Stimulated activated CD4-positive, alpha-beta T cell treated with anti-CD3 and anti-CD28 coated beads, TNF-alpha, amount 100 ng/mL, for 1 hour (primary cell): ENCODE data around the gene CLIC4.
"Not testable (repeated sequence)": the region's sequence is repeated elsewhere in the genome, so short reads cannot be mapped to it uniquely, and the experiment has no call there.

ENCODE experiments used
- DNase-seq, 3 donors: peaks; one replicate each; pipeline ENCODE4 v3.0.0-alpha.2; 2020; ENCODE audit warnings: low read depth in 3 of 3, low spot score in 1 of 3

CLIC4 gene

GRCh38 chr1:24806588-24806987 is 61.3 kb downstream of the CLIC4 start:
- DNase-seq, result no peak

- DNase-seq, result not testable (repeated sequence)
Observed at GRCh38 chr1:24811494-24811893, 66.2 kb downstream of the CLIC4 start.

DNA sequence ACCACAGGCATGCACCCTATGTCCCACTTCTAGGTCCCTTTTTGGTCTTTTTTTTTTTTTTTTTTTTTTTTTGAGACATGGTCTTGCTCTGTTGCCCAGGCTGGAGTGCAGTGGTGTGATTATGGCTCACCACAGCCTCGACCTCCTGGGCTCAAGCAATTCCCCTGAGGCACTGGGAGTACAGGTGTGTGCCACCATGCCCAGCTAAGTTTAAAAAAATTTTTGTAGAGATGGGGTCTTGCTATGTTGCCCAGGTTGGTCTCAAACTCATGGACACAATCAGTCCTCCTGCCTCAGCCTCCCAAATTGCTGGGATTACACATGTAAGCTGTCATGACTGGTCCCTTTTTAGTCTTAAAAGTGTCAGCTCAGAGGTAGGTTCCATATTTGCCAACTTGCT is 75.0 kb downstream of the CLIC4 start:
- not testable (repeated sequence) for DNase-seq

GRCh38 chr1:24822887-24823286 is 77.6 kb downstream of the CLIC4 start:
- DNase-seq, result no peak

DNA sequence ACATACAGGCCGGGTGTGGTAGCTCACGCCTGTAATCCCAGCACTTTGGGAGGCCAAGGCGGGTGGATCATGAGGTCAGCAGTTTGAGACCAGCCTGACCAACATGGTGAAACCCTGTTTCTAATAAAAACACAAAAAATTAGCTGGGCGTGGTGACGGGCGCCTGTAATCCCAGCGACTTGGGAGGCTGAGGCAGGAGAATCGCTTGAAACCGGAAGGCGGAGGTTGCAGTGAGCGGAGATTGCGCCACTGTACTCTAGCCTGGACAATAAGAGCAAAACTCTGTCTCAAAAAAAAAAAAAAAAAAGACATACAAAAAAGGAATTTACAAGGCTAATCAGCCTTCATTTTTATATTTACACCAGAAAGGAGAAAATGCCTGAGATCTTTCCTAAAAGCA is 78.2 kb downstream of the CLIC4 start:
- DNase-seq, result not testable (repeated sequence)

- DNase-seq, result no peak
Observed at GRCh38 chr1:24825174-24825573, 79.9 kb downstream of the CLIC4 start.

- no peak for DNase-seq
Observed at GRCh38 chr1:24826510-24826909, 81.3 kb downstream of the CLIC4 start.

DNA sequence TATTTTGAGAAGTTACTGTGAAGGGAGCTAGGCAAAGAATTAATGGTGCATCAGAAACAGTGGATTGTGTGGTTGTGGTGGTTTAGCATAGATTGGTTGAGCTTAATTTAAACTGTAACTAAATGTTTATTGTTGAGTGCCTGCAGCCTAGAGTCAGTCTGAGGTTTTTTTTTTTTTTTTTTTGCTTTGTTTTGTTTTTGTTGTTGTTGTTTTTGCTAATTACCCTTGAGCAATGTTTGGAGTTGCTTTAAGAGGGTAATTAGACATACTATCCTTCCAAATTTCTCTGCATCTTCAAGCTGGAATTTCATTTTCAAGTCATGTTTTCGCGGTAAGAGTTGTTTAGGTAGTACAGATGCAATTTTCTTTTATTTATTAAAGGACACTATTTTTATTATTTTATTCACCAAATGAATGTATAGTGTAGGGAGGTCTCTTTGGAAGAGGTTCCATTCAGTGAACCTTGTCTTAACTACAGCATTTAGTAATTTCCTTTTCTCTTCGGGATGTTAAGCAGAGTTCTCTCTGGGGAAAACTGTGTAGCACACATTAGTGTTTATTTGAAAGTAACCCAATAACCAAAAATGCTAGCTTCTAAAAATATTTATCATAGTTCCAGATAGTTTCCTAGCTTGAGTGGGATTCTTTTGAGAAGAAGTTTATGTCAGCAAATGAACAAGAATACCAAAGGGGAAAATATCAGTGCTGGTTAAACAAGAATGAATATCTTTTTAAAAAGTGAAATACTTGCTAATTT is 82.3 kb downstream of the CLIC4 start:
- no peak for DNase-seq

DNA sequence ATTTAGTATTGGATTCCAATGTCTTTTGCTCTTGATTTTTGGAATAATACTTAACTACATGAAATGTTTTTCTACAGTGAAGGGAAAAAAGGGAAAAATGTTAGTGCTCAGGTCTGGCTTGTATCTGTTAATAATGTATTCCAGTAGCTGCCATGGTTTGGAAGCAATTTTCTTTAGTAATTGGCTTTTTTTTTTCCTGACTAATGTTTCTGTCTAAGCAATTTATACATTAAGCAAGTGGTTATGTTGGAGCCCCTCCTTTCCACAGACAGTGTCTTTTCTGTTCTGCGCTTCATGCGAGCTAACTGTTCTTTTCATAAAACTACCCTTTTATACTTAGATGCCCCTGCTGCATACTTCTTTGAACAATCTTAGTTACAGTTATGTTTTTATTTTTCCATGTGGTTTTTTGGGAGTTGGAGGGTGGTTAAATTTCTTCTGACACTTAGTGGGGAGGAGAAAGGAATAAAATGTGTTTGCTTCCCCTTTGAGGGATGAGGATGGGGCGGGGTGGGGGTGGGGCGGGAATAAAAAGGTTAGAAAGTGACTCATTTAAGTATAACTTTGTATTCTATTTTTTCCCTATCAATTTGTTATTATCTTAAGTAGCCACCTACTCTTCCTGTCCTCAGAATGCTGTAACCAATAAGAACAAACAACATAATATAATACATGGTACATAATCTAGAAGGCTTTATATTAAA is 83.1 kb downstream of the CLIC4 start:
- DNase-seq, result no peak

DNA sequence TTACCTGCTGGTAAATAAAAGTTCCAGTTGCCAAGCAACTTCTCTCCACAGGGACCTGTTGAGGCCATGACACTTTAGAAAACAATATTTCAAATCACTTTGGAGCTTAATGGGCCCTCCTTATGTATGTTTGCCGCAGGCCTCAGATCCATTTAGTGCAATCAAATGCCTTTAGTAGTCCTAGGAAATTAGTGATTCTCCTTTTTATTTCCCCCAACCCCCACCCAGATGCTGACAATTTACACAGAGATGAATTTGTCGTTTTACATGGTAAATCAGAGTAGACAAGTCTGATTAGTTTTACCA is 83.6 kb downstream of the CLIC4 start:
- no peak for DNase-seq

DNA sequence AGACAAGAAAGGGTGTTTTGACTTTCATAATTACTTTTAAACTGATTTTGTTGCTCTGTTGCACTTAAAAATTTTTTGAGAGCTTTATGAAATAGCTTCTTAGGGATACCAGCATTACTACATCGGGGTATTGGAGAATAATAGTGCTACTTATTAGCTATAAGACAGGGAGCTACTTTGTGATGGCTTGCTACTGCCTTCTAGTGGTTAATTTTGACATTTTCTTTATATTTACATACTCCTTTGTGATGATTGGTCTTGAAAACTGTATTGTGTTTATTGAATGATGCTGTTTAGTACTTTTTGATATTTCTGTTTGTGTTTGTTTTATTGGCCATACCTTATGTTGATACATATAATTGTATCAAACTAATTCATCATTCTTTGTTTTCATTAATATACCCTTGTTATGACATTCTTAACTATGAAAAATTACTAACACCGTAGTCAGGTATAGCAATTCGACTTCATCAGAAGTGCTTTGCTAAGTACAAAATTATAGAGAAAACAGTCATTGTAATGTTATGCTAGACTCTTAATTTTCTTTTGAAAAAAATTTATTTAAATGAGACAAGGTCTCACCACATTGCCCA is 85.5 kb downstream of the CLIC4 start:
- no peak for DNase-seq

GRCh38 chr1:24841593-24841992 is 96.3 kb downstream of the CLIC4 start:
- no peak for DNase-seq

- DNase-seq, result no peak
Observed at GRCh38 chr1:24846671-24847070, 101.4 kb downstream of the CLIC4 start.

GRCh38 chr1:24847995-24848881 is 103.0 kb downstream of the CLIC4 start:
- peak; percentile 76 to 86 (median 83) for DNase-seq

GRCh38 chr1:24849672-24850295 is 104.5 kb downstream of the CLIC4 start:
- no peak for DNase-seq

DNA sequence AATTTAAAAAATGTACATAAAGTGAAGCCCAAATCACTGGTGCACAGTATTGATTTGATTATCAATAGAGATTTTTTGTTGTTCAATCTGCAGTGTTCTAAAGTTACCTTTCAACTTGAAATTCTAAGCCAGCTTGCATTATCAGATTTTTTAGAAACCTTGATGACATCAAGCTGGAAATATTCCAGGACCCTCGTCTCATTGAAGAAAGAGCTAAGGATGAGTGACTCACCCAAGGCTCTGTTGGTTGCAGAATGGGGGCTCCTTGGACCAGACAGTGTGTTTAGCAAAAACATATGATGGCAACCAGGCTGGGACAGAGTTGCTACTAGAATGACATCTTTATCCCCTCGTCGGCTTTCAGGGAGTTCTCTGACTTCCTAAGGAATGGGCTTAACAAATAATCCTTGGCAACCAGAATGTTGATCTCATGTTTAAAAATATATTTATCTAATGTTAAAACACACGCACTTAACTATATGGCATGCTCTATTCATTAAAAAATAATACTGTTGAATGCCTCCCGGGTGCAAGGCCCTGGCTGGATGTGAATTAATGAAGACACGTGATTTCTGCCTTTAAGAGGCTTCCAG is 105.2 kb downstream of the CLIC4 start:
- no peak for DNase-seq

DNA sequence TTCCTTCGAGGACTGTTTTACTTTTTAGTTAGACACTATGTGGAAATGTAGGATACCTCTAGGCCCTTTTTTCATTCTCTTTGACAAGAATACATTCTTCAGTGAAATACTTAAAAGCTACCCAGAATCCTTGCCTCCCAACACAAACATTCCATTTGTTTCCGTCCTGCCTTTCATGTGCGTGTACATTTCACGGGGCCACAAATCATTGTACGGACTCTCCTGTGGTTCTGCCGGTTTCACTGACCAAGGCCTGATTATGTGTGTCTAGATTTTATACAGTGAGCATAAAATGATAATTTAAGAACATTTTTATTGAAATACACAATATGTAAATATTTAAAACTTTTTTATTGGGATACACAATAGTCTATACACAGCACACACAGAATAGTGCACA is 108.4 kb downstream of the CLIC4 start:
- DNase-seq, result no peak

DNA sequence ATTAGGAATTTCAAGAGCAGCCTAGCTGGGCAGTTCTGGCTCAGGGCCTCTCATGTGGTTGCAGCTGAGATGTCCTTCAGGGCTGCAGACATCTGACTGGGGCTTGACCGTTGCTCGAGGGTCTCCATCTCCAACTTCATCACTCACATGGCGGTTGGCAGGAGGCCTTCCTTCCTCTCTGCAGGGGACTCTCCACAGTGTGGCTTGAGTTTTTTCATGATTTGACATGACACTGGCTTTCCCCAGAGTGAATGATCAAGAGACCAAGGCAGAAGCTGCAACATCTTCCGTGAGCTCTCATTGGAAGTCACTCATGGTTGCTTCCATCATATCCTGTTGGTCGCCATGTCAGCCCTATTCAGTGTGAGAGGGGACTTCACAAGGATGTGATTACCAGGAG is 110.2 kb downstream of the CLIC4 start:
- no peak for DNase-seq

DNA sequence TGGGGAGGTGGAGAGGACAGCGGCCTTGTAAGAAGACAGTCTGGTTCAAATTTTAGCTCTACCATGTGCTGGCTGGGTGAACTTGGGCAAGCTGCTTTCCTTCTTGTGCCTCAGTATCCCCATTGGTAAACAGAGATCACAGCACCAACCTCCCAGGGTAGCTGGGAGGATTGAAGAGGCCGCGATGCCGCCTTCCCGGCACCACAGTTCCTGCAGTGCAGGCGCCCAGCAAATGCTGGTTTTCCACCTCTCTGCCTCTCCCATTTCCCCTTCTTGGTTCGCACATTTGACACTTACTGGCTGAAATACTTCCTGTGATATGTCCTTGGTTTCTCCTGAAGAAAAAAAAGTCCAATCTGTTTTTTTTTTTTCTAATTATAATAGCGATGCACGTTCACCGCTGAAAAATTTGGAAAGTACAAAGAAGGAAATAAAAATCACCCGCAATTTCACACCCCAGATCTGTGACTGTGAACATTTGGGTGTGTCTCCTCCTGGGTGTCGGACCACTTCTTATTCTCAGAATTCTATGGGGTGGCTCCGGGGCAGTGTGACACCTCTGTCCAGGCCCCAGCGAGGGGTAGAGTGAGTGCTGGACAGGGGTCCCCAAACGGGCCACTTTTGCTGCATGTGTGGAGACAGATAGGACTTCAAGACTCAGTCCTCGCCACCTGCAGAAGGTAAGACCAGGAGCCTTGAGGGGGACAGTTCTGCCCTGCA is 111.7 kb downstream of the CLIC4 start:
- no peak for DNase-seq

DNA sequence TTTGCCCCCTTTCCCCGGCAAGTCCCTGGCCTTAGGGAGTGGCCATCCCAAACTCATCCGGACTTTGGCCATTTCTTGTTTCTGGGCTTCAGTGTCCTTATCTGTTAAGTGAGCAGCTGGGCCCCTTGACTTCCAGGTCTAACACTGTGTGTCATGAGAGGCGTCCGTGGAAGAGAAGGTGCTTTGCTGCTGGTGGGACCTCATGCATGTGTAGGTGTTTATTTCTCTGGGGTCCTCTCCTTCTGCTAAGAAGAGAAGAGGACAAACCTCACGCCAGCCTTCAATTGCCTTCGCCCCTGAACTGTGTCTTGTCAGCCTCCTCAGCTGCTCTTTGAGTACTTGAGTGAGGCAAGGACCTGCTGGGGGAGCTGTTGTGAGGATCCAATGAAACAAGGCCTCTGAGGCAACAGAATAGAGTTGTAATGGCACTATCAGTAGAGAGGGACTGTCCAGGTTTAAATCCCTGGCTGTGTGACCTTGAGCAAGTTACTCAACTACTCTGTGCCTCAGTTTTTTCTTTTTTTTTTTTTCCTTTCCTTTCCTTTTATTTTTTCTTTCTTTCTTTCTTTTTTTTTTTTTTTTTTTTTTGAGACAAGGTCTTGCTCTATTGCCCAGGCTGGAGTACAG is 112.4 kb downstream of the CLIC4 start:
- no peak for DNase-seq
